HG02943 (cell line): ENCODE measurements around the gene MESP2.
"Not testable (repeated sequence)": the region's sequence is repeated elsewhere in the genome, so short reads cannot be mapped to it uniquely, and the experiment has no call there.

ENCODE experiments used
- ATAC-seq: cut with Tn5 transposase; IDR thresholded peaks from one replicate; pipeline ENCODE4 v1.9.1; 2021; ENCODE audit warnings: mild to moderate bottlenecking, low read depth, moderate library complexity; ENCODE audit not compliant: unreplicated experiment

MESP2 gene

GRCh38 chr15:89777782-89778380 is 1.7 kb downstream of the MESP2 start:
- no peak for ATAC-seq

DNA sequence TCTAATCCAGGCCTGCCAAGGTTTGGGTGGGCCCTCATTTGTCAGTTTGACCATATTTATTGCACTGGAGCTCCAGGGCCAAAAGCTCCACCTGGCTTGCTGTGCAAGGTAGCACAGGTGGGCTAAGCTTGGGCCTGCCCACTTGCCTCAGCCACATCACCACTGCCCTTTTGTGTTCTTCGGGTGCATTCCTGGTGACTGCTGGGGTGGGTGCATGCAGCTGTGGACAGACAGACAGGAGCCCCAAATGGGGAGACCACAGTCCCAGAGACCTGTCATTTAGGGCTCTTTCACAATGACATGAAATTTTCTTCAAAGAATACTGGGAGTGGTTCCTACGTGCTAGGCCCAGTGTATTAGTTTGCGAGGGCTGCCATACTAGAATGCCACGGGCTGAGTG is 2.7 kb downstream of the MESP2 start:
- ATAC-seq, result no peak

- no peak for ATAC-seq
These were observed 4.5 kb downstream of the MESP2 start for GRCh38 chr15:89780601-89781000.

DNA sequence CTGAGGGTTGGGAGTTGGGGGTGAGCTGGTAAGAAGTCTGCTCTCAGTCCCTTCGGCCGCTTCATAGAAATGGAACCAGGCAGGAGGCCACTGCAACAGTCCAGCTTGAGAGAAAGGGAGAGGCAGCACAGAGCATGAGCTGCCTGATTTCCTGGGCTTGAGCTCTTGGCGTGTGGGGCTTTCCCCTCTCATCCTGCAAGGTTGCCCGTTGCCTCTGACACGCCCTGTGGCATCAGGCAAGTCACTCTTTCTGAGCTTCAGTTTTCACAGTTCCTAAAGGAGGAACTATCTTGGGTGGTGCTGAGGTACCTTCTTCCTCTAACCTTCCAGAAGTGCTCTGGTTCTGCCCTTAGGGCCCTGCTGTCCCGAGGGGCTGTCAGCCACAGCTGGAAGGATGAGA is 4.9 kb downstream of the MESP2 start:
- no peak for ATAC-seq

DNA sequence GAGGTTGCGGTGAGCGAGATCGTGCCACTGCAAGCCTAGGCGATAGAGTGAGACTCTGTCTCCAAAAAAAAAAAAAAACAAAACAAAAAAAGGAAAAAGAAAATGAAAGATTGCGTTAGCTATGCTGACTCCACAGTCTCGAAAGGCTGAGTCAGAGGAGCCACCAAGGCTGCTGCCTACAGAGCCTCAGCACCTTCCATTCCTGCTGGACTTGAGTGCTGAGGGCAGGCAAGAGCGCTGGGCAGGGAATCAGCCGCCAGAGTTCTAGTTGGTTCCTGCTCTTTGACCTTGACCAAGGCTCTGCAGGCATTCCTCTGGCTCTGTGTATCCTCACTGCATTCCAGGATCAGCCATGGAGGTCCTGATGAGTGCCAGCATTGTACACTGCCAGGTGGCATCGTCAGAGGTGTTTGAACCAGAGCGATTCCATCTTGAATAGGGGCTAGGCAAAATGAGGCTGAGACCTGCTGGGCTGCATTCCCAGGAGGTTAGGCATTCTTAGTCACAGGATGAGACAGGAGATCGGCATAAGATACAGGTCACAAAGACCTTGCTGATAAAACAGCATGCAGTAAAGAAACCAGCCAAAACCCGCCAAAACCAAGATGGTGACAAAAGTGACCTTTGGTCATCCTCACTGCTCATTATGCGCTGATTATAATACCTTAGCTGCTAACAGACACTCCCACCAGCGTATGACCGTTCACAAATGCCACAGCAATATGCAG is 5.9 kb downstream of the MESP2 start:
- ATAC-seq, result no peak

DNA sequence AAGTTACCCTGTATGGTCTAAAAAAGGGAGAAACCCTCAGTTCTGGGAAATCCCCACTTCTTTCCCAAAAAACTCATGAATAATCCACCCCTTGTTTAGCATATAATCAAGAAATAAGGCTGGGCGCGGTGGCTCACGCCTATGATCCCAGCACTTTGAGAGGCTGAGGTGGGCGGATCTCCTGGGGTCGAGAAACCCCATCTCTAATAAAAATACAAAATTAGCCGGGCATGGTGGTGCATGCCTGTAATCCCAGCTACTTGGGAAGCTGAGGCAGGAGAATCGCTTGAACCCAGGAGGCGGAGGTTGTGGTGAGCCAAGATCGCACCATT is 6.5 kb downstream of the MESP2 start:
- ATAC-seq, result not testable (repeated sequence)

- no peak for ATAC-seq
These were observed 7.2 kb downstream of the MESP2 start for GRCh38 chr15:89783111-89783860.

GRCh38 chr15:89783861-89784685 is 7.9 kb downstream of the MESP2 start:
- ATAC-seq, result no peak

- no peak for ATAC-seq
These were observed 8.5 kb downstream of the MESP2 start for GRCh38 chr15:89784686-89784960.

- no peak for ATAC-seq
These were observed 9.1 kb downstream of the MESP2 start for GRCh38 chr15:89785064-89785773.

- no peak for ATAC-seq
These were observed 9.6 kb downstream of the MESP2 start for GRCh38 chr15:89785774-89786140.

DNA sequence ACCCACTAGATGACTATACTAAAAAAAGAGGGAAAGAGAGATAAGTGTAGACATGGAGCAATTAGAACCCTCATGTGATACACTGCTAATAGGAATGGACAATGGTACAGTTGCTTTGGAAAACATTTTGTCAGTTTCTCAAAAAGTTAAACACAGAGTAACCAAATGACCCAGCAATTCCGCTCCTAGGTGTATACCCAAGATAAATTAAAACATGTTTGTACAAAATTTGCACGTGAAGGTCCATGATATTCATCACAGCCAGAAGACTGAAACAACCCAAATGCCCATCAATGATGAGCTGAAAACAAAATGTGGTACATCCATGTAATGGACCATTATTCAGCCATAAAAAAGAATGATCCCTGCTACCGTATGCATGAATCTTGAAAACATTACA is 11.8 kb downstream of the MESP2 start:
- ATAC-seq, result no peak

DNA sequence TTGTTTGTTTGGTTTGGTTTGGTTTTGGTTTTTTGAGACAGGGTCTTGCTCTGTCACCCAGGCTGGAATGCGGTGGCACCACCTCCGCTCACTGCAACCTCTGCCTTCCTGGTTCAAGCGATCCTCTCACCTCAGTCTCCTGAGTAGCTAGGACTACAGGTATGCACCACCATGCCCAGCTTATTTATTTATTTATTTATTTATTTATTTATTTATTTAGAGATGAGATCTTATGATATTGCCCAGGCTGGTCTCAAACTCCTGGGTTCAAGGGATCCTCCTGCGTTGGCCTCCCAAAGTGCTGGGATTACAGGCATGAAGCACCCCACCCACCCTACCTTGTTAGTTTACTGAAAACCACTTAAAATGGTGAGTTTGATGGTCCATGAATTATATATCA is 12.5 kb downstream of the MESP2 start:
- not testable (repeated sequence) for ATAC-seq

DNA sequence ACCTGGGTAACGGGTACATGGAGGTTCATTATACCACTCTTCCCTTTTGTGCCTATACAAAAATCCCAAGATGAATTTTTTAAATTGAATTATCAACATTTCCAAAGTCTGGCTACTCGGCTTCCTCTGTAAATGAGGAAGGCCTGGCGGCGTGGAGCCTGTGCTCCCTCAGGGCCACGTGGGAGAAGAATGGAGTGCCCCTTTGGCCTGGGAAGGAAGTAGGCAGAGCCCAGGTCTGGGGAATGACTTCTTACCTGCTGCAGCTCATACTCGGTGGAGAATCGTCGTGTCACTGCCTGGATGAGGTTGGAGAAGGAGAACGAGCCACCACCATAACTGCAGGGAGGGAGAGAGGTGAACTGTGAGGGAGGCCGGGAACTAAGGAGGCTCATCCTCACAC is 14.1 kb downstream of the MESP2 start:
- ATAC-seq, result no peak

- no peak for ATAC-seq
These were observed 14.5 kb downstream of the MESP2 start for GRCh38 chr15:89790661-89791060.

DNA sequence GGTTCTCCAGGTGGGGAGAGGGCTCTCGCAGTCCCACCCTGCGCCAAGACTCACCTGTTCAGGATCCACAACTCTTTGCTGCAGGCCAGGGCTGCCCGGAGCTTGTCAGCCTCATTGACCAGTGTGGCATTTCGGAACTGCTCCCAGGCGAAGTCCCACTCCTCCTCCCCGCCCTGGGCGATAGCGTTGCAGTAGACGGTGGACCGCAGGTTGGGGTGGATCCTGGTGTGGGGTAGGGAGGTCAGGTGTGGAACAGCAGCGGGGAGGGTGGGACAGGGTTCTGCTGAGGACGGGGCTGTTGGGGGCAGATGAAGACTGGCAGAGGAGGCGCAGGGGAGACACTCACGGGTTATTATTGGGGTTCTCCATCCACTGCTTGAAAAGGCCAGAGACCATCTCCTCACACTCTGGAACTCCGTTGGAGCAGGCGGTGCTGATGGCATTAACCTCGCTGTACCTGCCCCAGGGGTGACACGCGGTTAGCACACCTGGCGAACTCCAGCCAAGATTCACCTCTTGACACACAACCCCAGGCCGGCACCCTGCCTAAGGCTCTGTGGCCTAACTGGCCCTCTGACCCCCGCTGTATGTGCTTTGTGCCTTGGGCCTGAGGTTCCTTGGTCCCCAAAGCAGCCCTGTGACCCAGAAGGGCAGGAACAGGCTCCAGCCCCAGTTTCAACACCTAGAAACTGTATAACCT is 16.1 kb downstream of the MESP2 start:
- no peak for ATAC-seq

DNA sequence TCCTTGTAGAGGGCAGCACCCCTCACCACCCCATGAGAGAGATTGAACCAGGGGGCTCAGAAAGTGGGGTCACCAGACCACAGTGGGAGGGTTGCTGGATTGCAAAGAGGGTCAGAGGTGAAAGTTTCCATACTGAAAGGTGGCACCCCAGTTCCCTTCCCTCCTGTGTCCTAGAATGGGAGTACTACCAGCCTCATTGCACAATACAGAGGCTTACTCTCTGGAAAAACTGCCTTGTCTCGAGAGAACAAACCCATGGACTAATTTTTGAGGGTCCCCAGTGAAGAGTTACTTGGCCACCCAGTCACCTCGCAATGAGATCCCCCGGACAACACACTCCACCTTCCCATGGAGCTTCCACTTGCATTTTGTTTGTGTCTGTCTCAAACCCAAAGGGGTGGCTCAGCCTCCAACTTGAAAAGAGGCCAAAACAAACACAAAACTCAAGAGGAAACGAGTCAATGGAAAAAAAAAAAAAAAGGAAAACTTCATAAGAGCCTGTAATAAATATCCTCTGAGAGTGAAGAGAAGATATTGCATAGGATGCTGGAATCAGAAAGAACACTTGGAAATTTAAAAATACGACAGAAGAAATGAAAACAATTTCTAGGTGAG is 18.6 kb downstream of the MESP2 start:
- no peak for ATAC-seq

- ATAC-seq, result no peak
These were observed 19.9 kb downstream of the MESP2 start for GRCh38 chr15:89795996-89796395.

GRCh38 chr15:89797678-89798201 is 21.6 kb downstream of the MESP2 start:
- no peak for ATAC-seq
